ENCODE results near the gene CIDEB.

DNA sequence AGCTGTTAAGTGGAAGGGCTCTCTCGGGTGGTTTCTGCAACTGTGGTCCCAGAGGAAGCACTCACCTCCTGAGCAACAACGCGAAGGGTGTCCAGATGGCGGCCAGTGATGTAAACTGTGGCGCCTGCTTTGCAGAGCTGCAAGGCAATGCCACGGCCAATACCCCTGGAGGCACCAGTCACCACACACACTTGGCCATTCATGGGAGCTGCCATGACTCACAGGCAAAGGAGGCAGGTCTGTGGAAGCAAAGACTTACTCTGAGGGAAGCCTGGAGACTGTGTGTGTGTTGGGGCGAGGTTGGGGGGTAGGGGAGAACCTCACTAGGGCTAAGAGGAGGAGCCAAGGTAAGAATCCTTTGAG is 8.9 kb downstream of the CIDEB start:
- TF ChIP-seq CTCF (IDR thresholded peaks at IDR 0.05): no peak
- no peak for TF ChIP-seq EP300 (IDR thresholded peaks at IDR 0.05)
- TF ChIP-seq POLR2A (IDR thresholded peaks at IDR 0.05): no peak

Measured in tibial nerve (tissue), 4 donors.